GM10847 (cell line): ENCODE results near the gene PLD2.

ENCODE experiments used
- POLR2A ChIP-seq: IDR thresholded peaks from 2 replicates; pipeline ENCODE4 v1.6.1; 2011; ENCODE audit not compliant: insufficient read length; ENCODE audit errors: extremely low read depth

PLD2 gene

GRCh38 chr17:4788159-4788806 is 18.7 kb upstream of the PLD2 start:
- TF ChIP-seq POLR2A: no peak

GRCh38 chr17:4788807-4789700 is 17.9 kb upstream of the PLD2 start, which contains the start of gene GLTPD2:
TSS of gene GLTPD2 (plus strand) at chr17:4788964. CDS start at chr17:4789012, 48 bp downstream.
- TF ChIP-seq POLR2A: no peak

GRCh38 chr17:4789701-4789950 is 17.3 kb upstream of the PLD2 start:
- TF ChIP-seq POLR2A: no peak

GRCh38 chr17:4789951-4790704 is 16.8 kb upstream of the PLD2 start:
- peak; percentile 59 for TF ChIP-seq POLR2A

GRCh38 chr17:4790705-4791088 is 16.3 kb upstream of the PLD2 start:
- TF ChIP-seq POLR2A: no peak

- TF ChIP-seq POLR2A: no peak
Observed at GRCh38 chr17:4795168-4795567, 11.8 kb upstream of the PLD2 start.

GRCh38 chr17:4796552-4796920 is 10.4 kb upstream of the PLD2 start:
- TF ChIP-seq POLR2A: no peak

- no peak for TF ChIP-seq POLR2A
Observed at GRCh38 chr17:4800462-4801196, 6.3 kb upstream of the PLD2 start.

GRCh38 chr17:4802228-4802627 is 4.7 kb upstream of the PLD2 start, which contains the start of gene C17orf114:
TSS of gene C17orf114 (minus strand) at chr17:4802328.
- no peak for TF ChIP-seq POLR2A

- TF ChIP-seq POLR2A: no peak
Observed at GRCh38 chr17:4806456-4806776, 536 bp upstream of the PLD2 start.

GRCh38 chr17:4807605-4808377 is 839 bp downstream of the PLD2 start:
- TF ChIP-seq POLR2A: no peak

- no peak for TF ChIP-seq POLR2A
Observed at GRCh38 chr17:4808378-4808767, 1.4 kb downstream of the PLD2 start.

GRCh38 chr17:4810696-4811290 is 3.8 kb downstream of the PLD2 start:
- TF ChIP-seq POLR2A: no peak

- no peak for TF ChIP-seq POLR2A
Observed at GRCh38 chr17:4811471-4811870, 4.5 kb downstream of the PLD2 start.
